DND-41 (cell line): ENCODE measurements around the gene CNOT6L.

Experiments
- ATAC-seq: fragments of 200-7000 bp; cut with Tn5 transposase; 3 replicates; pipeline ENCODE4 v1.9.1; 2021; ENCODE audit warnings: low read depth; ENCODE audit not compliant: insufficient read depth
- DNase-seq: peaks from one replicate; pipeline ENCODE4 v3.0.0-alpha.2; 2020
- H2AFZ ChIP-seq: 2 replicates; pipeline ENCODE4 v1.6.0; 2012; ENCODE audit warnings: low read depth, low read length
- H3K27ac ChIP-seq: 2 replicates; pipeline ENCODE4 v1.5.1; 2012; ENCODE audit warnings: low read length, inconsistent platforms
- H3K27me3 ChIP-seq: fragments of 200-600 bp; sonication (generic); 2 replicates; pipeline ENCODE4 v1.6.0; 2012; ENCODE audit warnings: low read length, mild to moderate bottlenecking, inconsistent platforms; ENCODE audit not compliant: insufficient read depth, poor library complexity
- H3K36me3 ChIP-seq: 2 replicates; pipeline ENCODE4 v1.5.1; 2012; ENCODE audit warnings: low read length, inconsistent platforms; ENCODE audit not compliant: insufficient read depth
- H3K4me1 ChIP-seq: 2 replicates; pipeline ENCODE4 v1.5.1; 2012; ENCODE audit warnings: mild to moderate bottlenecking, low read length; ENCODE audit not compliant: insufficient read depth
- H3K4me2 ChIP-seq: 2 replicates; pipeline ENCODE4 v1.6.0; 2012; ENCODE audit warnings: mild to moderate bottlenecking, moderate library complexity, low read length, inconsistent platforms; ENCODE audit not compliant: insufficient read depth
- H3K4me3 ChIP-seq, 2 experiments: fragments of 200-600 bp in 1 of 2; shearing (Covaris generic) in 1 of 2; 2 replicates each; pipeline ENCODE4 v1.5.1; 2012 to 2016; ENCODE audit warnings: inconsistent platforms in 2 of 2, low read length in 2 of 2, mild to moderate bottlenecking in 2 of 2, low read depth in 1 of 2, moderate library complexity in 1 of 2
- H3K79me2 ChIP-seq: 2 replicates; pipeline ENCODE4 v1.6.0; 2012; ENCODE audit warnings: low read length, inconsistent platforms; ENCODE audit not compliant: insufficient read depth
- H3K9ac ChIP-seq: 2 replicates; pipeline ENCODE4 v1.6.0; 2012; ENCODE audit warnings: low read depth, mild to moderate bottlenecking, inconsistent platforms, low read length, moderate library complexity
- H3K9me3 ChIP-seq: 2 replicates; pipeline ENCODE4 v1.5.1; 2012; ENCODE audit warnings: low read length, moderate library complexity, mild to moderate bottlenecking, inconsistent platforms; ENCODE audit not compliant: insufficient read depth, severe bottlenecking
- H4K20me1 ChIP-seq: 2 replicates; pipeline ENCODE4 v1.6.0; 2012; ENCODE audit warnings: low read length; ENCODE audit not compliant: insufficient read depth
- EZH2 ChIP-seq: IDR thresholded peaks from 3 replicates; pipeline ENCODE4 v1.6.1; 2012; ENCODE audit warnings: borderline replicate concordance, low read depth, mild to moderate bottlenecking, moderate library complexity, low read length, inconsistent platforms; ENCODE audit not compliant: severe bottlenecking
- TF ChIP-seq, protein P1 (sequence below): IDR thresholded peaks from 2 replicates; pipeline ENCODE4 v1.5.1; 2012; ENCODE audit warnings: borderline replicate concordance, low read length, moderate library complexity, mild to moderate bottlenecking; ENCODE audit not compliant: poor library complexity, severe bottlenecking; ENCODE audit errors: extremely low read depth

Gene CNOT6L

DNA sequence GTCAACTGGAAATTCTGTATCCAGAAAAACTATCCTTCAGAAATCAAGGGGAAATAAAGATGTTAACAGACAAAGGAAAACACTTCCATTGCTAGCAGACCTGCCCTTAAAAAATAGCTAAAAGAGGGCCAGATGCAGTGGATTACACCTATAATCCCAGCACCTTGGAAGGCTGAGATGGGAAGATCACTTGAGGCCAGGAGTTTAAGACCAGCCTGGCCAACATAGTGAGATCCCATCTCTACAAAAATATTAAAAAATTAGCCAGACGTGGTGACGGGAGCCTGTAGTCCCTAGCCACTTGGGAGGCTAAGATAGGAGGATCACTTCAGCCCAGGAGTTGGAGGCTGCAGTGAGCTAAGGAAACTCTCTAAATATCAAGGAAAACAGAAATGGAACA lies 67.4 kb downstream of the CNOT6L start:
- H3K27me3 ChIP-seq, result no peaks in the 10 kb centered on the region
- no peak overlapping the region for H2AFZ ChIP-seq
- peaks cover 32% of the 10 kb centered on the region for H3K79me2 ChIP-seq
- H3K36me3 ChIP-seq, result peaks cover 62% of the 10 kb centered on the region
- TF ChIP-seq, protein P1, sequence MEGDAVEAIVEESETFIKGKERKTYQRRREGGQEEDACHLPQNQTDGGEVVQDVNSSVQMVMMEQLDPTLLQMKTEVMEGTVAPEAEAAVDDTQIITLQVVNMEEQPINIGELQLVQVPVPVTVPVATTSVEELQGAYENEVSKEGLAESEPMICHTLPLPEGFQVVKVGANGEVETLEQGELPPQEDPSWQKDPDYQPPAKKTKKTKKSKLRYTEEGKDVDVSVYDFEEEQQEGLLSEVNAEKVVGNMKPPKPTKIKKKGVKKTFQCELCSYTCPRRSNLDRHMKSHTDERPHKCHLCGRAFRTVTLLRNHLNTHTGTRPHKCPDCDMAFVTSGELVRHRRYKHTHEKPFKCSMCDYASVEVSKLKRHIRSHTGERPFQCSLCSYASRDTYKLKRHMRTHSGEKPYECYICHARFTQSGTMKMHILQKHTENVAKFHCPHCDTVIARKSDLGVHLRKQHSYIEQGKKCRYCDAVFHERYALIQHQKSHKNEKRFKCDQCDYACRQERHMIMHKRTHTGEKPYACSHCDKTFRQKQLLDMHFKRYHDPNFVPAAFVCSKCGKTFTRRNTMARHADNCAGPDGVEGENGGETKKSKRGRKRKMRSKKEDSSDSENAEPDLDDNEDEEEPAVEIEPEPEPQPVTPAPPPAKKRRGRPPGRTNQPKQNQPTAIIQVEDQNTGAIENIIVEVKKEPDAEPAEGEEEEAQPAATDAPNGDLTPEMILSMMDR, result no peak
- TF ChIP-seq EZH2, result no peak
- H3K4me1 ChIP-seq, result no peaks in the 10 kb centered on the region
- ATAC-seq (no peak), DNase-seq (no peak)
- no peak overlapping the region for H3K4me3 ChIP-seq
- H4K20me1 ChIP-seq, result no peaks in the 10 kb centered on the region
- no peak overlapping the region for H3K27ac ChIP-seq
- no peak overlapping the region for H3K9ac ChIP-seq
- no peak overlapping the region for H3K4me2 ChIP-seq
- peaks cover 2% of the 10 kb centered on the region for H3K9me3 ChIP-seq

DNA sequence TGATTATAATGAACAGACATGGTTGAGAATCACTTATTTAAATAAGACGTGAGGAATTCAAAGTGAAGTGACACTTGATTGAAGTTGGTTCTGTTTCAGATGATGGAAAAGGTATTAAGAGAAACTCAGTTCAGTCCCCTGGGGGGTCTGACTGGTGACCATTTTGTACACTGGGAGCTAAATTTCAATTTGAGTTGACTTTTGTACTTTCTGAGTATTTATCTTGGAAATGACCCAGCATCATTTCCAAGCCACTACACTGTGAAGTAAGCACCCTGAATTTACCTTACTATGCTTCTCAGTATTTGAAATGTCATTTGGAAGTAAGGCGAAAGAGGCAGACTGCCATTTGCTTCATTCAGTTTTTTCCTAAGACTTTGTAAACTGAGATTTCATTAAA lies 73.4 kb downstream of the CNOT6L start:
- H3K9me3 ChIP-seq, result no peaks in the 10 kb centered on the region
- H2AFZ ChIP-seq, result no peak overlapping the region
- no peak overlapping the region for H3K4me2 ChIP-seq
- no peak for DNase-seq
- no peaks in the 10 kb centered on the region for H3K4me1 ChIP-seq
- no peak overlapping the region for H3K9ac ChIP-seq
- peaks cover 67% of the 10 kb centered on the region for H3K36me3 ChIP-seq
- no peak overlapping the region for H3K4me3 ChIP-seq
- peaks cover 10% of the 10 kb centered on the region for H3K79me2 ChIP-seq
- no peak for ATAC-seq
- no peak overlapping the region for H3K27ac ChIP-seq
- no peaks in the 10 kb centered on the region for H4K20me1 ChIP-seq
- no peak for TF ChIP-seq EZH2
- no peaks in the 10 kb centered on the region for H3K27me3 ChIP-seq

DNA sequence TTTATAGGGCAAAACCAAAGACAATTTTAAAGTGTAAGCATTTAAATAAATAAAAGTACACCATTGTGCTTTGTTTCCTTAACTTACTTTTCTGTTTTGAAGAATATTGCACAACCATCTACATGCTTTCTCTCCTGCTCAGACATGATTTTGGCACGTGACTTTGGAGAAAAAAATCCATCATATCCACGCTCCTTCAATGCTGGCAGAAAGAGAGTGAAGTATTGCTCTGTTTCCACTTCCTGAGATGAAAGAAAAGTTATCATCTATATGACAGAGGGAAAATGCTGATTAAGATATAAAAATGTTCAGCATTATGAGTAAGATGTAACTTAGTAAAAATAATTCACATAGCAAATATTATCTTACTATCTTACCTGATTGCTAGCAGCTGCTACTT lies 77.1 kb downstream of the CNOT6L start:
- no peak for TF ChIP-seq EZH2
- TF ChIP-seq, protein P1, result no peak
- Histone ChIP-seq H2AFZ (no peak overlapping the region), H3K27me3 (no peaks in the 10 kb centered on the region), H3K4me3 (no peak overlapping the region), H3K4me1 (0 out of 2 replicates have a peak, but pooled peaks cover 5% of the 10 kb centered on the region), H3K9me3 (no peaks in the 10 kb centered on the region), H3K36me3 (peaks cover 69% of the 10 kb centered on the region), H3K27ac (no peak overlapping the region), H4K20me1 (no peaks in the 10 kb centered on the region), H3K79me2 (peaks cover 7% of the 10 kb centered on the region; the same call in 1 of the 2 replicates), H3K4me2 (no peak overlapping the region), H3K9ac (no peak overlapping the region)
- ATAC-seq (no peak), DNase-seq (no peak)

DNA sequence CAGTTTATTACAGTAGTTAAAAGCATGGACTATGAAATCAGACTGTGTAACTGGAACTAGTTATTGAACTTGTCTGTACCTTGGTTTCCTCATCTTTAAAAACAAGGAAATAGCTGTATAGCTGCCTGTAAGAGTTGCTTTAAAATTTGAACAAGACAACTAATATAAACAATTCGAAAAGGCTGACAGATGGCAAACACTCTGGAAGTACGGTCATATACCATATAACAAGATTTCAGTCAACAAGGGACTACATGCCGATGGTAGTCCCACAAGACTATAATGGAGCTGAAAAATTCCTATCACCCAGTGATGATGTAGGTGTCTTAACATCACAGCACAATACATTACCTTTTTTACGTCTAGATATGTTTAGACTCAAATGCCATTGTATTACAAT lies 78.7 kb downstream of the CNOT6L start:
- DNase-seq, result no peak
- H3K4me2 ChIP-seq, result no peak overlapping the region
- H3K9ac ChIP-seq, result no peak overlapping the region
- ATAC-seq, result no peak
- no peak for TF ChIP-seq EZH2
- H3K79me2 ChIP-seq, result peaks cover 9% of the 10 kb centered on the region; the same call in 1 of the 2 replicates
- H3K27me3 ChIP-seq, result no peaks in the 10 kb centered on the region
- peaks cover 64% of the 10 kb centered on the region for H3K36me3 ChIP-seq
- no peaks in the 10 kb centered on the region for H3K9me3 ChIP-seq
- H3K27ac ChIP-seq, result no peak overlapping the region
- H2AFZ ChIP-seq, result no peak overlapping the region
- H3K4me1 ChIP-seq, result peaks cover 20% of the 10 kb centered on the region; the same call in 1 of the 2 replicates
- H3K4me3 ChIP-seq, result no peak overlapping the region
- no peaks in the 10 kb centered on the region for H4K20me1 ChIP-seq
